ENCODE measurements around the gene KAT8.
"Not testable (repeated sequence)": the region's sequence is repeated elsewhere in the genome, so short reads cannot be mapped to it uniquely, and the experiment has no call there.

The KAT8 gene

GRCh38 chr16:31083081-31083480 lies 34.4 kb upstream of the KAT8 start:
- FAIRE-seq = no peak

GRCh38 chr16:31083556-31083955 lies 33.9 kb upstream of the KAT8 start:
- DNase-seq (ENCODE audit: extremely low spot score, insufficient read length, low read depth) (no peak), FAIRE-seq (no peak)

More at GRCh38 chr16:31083081-31083480, 34.4 kb upstream of the KAT8 start:
- DNase-seq (ENCODE audit: extremely low spot score, insufficient read length, low read depth) = no peak

- no peak for FAIRE-seq
- DNase-seq (ENCODE audit: extremely low spot score, insufficient read length, low read depth) = no peak
These were observed 33.5 kb upstream of the KAT8 start for GRCh38 chr16:31083981-31084380.

- DNase-seq (ENCODE audit: extremely low spot score, insufficient read length, low read depth) (no peak), FAIRE-seq (no peak)
These were observed 32.7 kb upstream of the KAT8 start for GRCh38 chr16:31084584-31085302.

GRCh38 chr16:31085411-31085810 lies 32.1 kb upstream of the KAT8 start:
- DNase-seq (ENCODE audit: extremely low spot score, insufficient read length, low read depth) (no peak), FAIRE-seq (no peak)

- DNase-seq (ENCODE audit: extremely low spot score, insufficient read length, low read depth) (no peak), FAIRE-seq (no peak)
These were observed 31.4 kb upstream of the KAT8 start for GRCh38 chr16:31085873-31086628.

- FAIRE-seq = no peak
- DNase-seq (ENCODE audit: extremely low spot score, insufficient read length, low read depth) = no peak
These were observed 30.9 kb upstream of the KAT8 start for GRCh38 chr16:31086629-31086906.

- DNase-seq (ENCODE audit: extremely low spot score, insufficient read length, low read depth) (no peak), FAIRE-seq (no peak)
These were observed 30.0 kb upstream of the KAT8 start for GRCh38 chr16:31087481-31087880.

GRCh38 chr16:31087971-31088370 lies 29.5 kb upstream of the KAT8 start:
- FAIRE-seq = no peak
- no peak for DNase-seq (ENCODE audit: extremely low spot score, insufficient read length, low read depth)

GRCh38 chr16:31088459-31089183 lies 28.8 kb upstream of the KAT8 start, which contains the start of gene PRSS53:
Gene PRSS53 (minus strand): TSS chr16:31088943. CDS start chr16:31088809, 134 bp downstream.
- FAIRE-seq (no peak), DNase-seq (ENCODE audit: extremely low spot score, insufficient read length, low read depth) (no peak)

GRCh38 chr16:31089199-31089598 lies 28.3 kb upstream of the KAT8 start:
- DNase-seq (ENCODE audit: extremely low spot score, insufficient read length, low read depth) (no peak), FAIRE-seq (no peak)

GRCh38 chr16:31090540-31090939 lies 26.9 kb upstream of the KAT8 start:
- DNase-seq (ENCODE audit: extremely low spot score, insufficient read length, low read depth) (no peak), FAIRE-seq (no peak)

GRCh38 chr16:31092330-31092729 lies 25.1 kb upstream of the KAT8 start:
- DNase-seq (ENCODE audit: extremely low spot score, insufficient read length, low read depth) = no peak
- no peak for FAIRE-seq

- DNase-seq (ENCODE audit: extremely low spot score, insufficient read length, low read depth) = no peak
- no peak for FAIRE-seq
These were observed 24.2 kb upstream of the KAT8 start for GRCh38 chr16:31093132-31093703.

- FAIRE-seq (no peak), DNase-seq (ENCODE audit: extremely low spot score, insufficient read length, low read depth) (no peak)
These were observed 23.4 kb upstream of the KAT8 start for GRCh38 chr16:31094088-31094423.

GRCh38 chr16:31094424-31095120 lies 22.9 kb upstream of the KAT8 start, which contains the start of gene VKORC1:
Gene VKORC1 (minus strand): TSS chr16:31094797. CDS start chr16:31094729, 68 bp downstream.
- peak; percentile 92 for FAIRE-seq
- peak; percentile 78 for DNase-seq (ENCODE audit: extremely low spot score, insufficient read length, low read depth)

GRCh38 chr16:31099860-31100638 lies 17.4 kb upstream of the KAT8 start:
- DNase-seq (ENCODE audit: extremely low spot score, insufficient read length, low read depth) (no peak), FAIRE-seq (no peak)

- FAIRE-seq; DNase-seq (ENCODE audit: extremely low spot score, insufficient read length, low read depth): not testable (repeated sequence)
These were observed 16.4 kb upstream of the KAT8 start for GRCh38 chr16:31100876-31101641.
